GM18909 (cell line): ENCODE measurements around the gene TLE2.

Source experiments
- ATAC-seq: cut with Tn5 transposase; IDR thresholded peaks from one replicate; pipeline ENCODE4 v1.9.1; 2021; ENCODE audit warnings: mild to moderate bottlenecking; ENCODE audit not compliant: unreplicated experiment, poor library complexity

The TLE2 gene

GRCh38 chr19:3029065-3029923 lies at the start of gene TLE2:
TSS of gene TLE2 (minus strand) at chr19:3029280. CDS start at chr19:3028904, 376 bp downstream.
- no peak for ATAC-seq

- ATAC-seq = no peak
Measured at GRCh38 chr19:3075605-3076431, 46.7 kb upstream of the TLE2 start.

GRCh38 chr19:3073931-3074595 lies 45.0 kb upstream of the TLE2 start:
- no peak for ATAC-seq

- no peak for ATAC-seq
Measured at GRCh38 chr19:3073159-3073563, 44.1 kb upstream of the TLE2 start.

- ATAC-seq = no peak
Measured at GRCh38 chr19:3071768-3072167, 42.7 kb upstream of the TLE2 start.

- ATAC-seq = no peak
Measured at GRCh38 chr19:3068071-3068470, 39.0 kb upstream of the TLE2 start.

- no peak for ATAC-seq
Measured at GRCh38 chr19:3067563-3067962, 38.5 kb upstream of the TLE2 start.

- no peak for ATAC-seq
Measured at GRCh38 chr19:3066482-3067049, 37.5 kb upstream of the TLE2 start.

- ATAC-seq = peak; percentile 66
Measured at GRCh38 chr19:3065675-3066357, 36.7 kb upstream of the TLE2 start.

GRCh38 chr19:3064011-3064330 lies 34.9 kb upstream of the TLE2 start:
- no peak for ATAC-seq

GRCh38 chr19:3062165-3063105 lies 33.4 kb upstream of the TLE2 start, which contains the start of gene TLE5:
TSS of gene TLE5 (minus strand) at chr19:3062495. CDS start at chr19:3062200, 295 bp downstream.
- ATAC-seq = no peak

- ATAC-seq = no peak
Measured at GRCh38 chr19:3061182-3062161, 32.4 kb upstream of the TLE2 start.

- no peak for ATAC-seq
Measured at GRCh38 chr19:3060857-3061181, 31.7 kb upstream of the TLE2 start.

- no peak for ATAC-seq
Measured at GRCh38 chr19:3059653-3060052, 30.6 kb upstream of the TLE2 start.

- no peak for ATAC-seq
Measured at GRCh38 chr19:3058821-3059314, 29.8 kb upstream of the TLE2 start.

- no peak for ATAC-seq
Measured at GRCh38 chr19:3058009-3058820, 29.1 kb upstream of the TLE2 start.

GRCh38 chr19:3057275-3057714 lies 28.2 kb upstream of the TLE2 start:
- ATAC-seq = no peak
